H4 (cell line): Measurements from ENCODE around the gene PRKG1. TPM values are rescaled to one million over a fixed set of nuclear protein-coding genes. Genes with fewer than 3 reads are reported as not detected.
A peak's percentile ranks its signal among the peaks of the same experiment; 100 is the strongest.
"Not testable (repeated sequence)": the region's sequence is repeated elsewhere in the genome, so short reads cannot be mapped to it uniquely, and the experiment has no call there.

Experiments
- DNase-seq: peaks from one replicate; pipeline ENCODE4 v3.0.0-alpha.2; 2015; ENCODE audit warnings: low spot score
- total RNA-seq: library from RNA; depleted of rRNA; stranded (reverse); fragments of >200 nt; shearing (Covaris generic); gene quantifications from 2 replicates; pipeline ENCODE4 v1.2.3, GENCODE V29; 2014

The PRKG1 gene
- total RNA-seq, 1 experiment from 2014 or later, result 3.4 TPM

- DNase-seq, result no peak
Measured at GRCh38 chr10:51643734-51644133, 569.4 kb downstream of the PRKG1 start.

GRCh38 chr10:51649064-51649463 lies 574.8 kb downstream of the PRKG1 start:
- DNase-seq, result no peak

GRCh38 chr10:51651063-51651462 lies 576.8 kb downstream of the PRKG1 start:
- no peak for DNase-seq

- no peak for DNase-seq
Measured at GRCh38 chr10:51653025-51653424, 578.7 kb downstream of the PRKG1 start.

- DNase-seq, result no peak
Measured at GRCh38 chr10:51654918-51655317, 580.6 kb downstream of the PRKG1 start.

- no peak for DNase-seq
Measured at GRCh38 chr10:51656503-51656902, 582.2 kb downstream of the PRKG1 start.

DNA sequence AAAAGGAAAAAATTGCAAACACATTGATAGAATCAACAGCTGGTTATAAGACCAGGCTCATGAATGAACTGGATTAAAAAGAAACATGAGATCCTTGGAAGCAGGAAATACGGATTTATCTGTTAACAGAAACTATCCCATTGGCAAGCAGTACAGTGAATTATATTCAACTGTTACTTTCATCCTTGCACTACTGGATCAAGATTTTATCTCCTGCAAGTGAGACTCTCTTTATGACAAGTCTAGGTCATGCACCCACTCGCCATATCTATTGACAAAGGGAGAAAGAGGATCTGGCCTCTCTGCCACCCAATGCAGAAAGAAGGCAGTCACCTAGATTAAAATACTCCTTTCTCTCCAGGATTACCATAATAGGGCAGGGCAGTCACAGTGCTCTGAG lies 583.7 kb downstream of the PRKG1 start:
- no peak for DNase-seq

DNA sequence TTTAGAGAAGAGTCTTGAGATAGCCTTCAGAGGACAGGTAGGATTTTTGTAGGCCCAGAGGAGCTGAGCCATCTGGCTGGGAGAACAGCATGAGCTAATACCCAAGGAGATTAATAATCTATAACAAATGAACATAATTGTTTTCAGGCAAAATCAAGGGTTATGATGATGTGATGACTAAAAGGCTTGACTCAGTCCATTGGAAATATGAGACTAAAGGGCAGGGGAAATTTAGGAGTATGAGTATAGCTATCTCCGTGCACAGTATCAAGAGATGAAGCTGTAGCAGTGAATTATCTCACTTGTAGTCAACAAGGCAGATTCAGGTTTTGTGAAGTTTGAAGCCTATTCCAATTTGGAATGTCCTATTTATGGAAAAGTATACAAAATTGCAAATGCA lies 585.1 kb downstream of the PRKG1 start:
- DNase-seq, result no peak

- DNase-seq, result no peak
Measured at GRCh38 chr10:51663086-51663485, 588.8 kb downstream of the PRKG1 start.

GRCh38 chr10:51666456-51666855 lies 592.2 kb downstream of the PRKG1 start:
- no peak for DNase-seq

GRCh38 chr10:51667678-51668335 lies 593.5 kb downstream of the PRKG1 start:
- peak; percentile 44 for DNase-seq

DNA sequence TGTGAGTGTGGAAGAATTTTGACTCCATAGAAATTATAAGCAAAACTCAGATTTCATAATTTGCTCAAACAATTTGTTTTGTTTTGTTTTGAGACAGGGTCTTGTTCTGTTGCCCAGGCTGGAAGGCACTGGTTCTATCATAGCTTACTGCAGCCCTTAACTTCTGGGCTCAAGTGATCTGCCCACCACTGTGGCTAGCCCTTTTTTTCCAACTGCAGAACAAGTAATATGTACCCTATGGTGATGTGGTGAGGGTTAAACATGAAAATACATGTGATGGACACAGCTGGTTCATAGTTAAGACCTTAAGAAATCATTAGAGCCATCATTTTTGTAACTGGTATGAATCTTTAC lies 594.0 kb downstream of the PRKG1 start:
- no peak for DNase-seq

- no peak for DNase-seq
Measured at GRCh38 chr10:51669041-51669440, 594.8 kb downstream of the PRKG1 start.

DNA sequence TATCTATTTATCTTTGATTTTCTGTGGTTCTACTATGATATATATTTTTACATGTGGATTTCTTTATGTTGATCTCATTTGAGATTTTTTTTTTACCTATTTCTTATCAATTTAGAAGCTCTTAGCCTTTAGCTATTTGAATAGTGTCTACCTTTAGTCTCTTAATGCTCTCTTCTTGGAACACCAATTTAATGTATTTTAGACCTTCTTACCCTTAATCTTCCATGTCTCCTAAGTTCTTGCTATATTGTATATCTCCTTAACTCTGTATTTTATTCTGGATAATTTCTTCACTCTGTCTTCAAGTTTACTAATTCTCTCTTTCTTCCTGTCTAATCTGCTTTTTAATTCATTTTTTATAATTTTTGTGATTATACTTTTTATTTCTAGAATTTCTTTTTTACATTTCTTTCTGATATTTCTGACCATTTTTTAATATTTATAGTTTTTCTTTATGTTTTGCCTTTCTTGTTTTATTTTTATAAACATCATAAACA lies 597.8 kb downstream of the PRKG1 start:
- DNase-seq, result no peak

DNA sequence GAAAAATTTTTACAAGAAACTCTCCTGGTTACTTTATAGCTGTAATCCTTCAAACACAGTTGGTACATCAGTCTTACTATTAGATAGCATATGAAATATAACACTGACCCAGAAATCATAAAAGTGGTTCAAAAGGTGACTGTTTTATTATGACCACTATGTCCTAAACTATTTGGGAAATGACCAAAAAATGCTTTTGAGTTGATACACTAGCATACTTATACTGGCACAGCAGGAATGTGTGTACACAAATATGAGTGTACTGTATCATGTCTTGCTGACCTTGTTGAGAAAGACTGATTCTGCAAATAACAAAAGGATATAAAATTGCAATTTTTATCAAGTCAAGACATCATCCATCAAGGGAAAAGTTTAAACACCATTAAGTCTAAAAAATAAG lies 600.8 kb downstream of the PRKG1 start:
- no peak for DNase-seq

GRCh38 chr10:51679841-51680240 lies 605.6 kb downstream of the PRKG1 start:
- no peak for DNase-seq

DNA sequence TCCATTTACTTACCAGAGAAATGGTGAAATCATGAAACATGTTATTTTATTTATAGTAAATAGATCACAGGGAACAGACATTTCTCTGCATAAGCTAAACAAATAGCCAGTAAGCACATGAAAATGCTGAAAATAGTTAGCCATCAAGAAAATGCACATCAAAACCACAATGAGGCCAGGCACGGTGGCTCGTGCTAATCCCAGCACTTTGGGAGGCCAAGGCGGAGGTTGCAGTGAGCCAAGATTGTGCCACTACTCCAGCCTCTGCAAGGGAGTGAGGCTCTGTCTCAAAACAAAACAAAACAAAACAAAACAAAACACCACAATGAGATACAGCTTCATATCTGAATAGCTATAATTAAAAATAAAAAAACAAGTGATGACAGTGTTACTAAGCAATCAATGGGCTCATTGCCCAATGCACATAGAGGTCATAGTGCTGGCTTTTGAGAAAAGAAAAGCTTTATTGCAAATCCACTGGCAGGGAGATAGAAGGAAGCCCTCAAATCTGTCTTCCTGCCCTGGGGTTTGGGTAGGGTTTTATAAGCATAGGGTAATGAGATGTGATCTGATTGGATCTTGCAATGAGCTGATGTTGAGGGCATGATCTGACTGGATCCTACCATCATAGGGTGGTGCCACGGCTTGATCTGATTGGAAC lies 608.9 kb downstream of the PRKG1 start:
- peak; percentile 75 for DNase-seq

DNA sequence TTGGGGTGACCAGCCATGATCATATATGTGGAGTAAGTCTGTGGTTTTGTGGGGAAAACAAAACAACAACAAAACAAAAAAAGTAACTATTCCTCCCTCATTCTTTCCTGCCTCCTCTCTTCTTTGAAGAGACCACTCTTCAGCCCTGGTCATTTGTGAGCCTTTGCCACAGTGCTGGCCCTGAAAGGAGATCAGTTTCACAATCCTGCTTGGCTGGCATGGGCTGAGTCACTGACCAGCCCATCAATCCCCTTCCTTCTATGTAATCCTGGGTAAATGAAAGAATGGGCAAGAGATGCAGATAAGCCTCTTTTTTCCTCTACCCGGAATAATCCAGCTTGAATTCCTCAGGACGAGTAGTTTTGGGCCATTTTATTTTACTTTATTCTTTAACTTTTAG lies 611.5 kb downstream of the PRKG1 start:
- peak; percentile 53 for DNase-seq

- DNase-seq, result no peak
Measured at GRCh38 chr10:51687296-51687695, 613.0 kb downstream of the PRKG1 start.

DNA sequence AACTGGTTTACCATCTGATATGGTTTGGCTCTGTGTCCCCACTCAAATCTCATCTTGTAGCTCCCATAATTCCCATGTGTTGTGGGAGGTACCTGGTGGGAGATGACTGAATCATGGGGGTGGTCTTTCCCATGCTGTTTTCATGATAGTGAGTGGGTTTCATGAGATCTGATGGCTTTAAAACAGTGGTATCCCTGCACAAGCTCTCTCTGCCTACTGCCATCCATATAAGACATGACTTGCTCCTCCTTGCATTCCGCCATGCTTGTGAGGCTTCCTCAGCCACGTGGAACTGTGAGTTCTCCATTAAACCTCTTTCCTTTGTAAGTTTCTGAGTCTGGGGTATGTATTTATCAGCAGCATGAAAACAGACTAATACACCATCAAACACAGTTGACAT lies 614.5 kb downstream of the PRKG1 start:
- DNase-seq, result not testable (repeated sequence)

DNA sequence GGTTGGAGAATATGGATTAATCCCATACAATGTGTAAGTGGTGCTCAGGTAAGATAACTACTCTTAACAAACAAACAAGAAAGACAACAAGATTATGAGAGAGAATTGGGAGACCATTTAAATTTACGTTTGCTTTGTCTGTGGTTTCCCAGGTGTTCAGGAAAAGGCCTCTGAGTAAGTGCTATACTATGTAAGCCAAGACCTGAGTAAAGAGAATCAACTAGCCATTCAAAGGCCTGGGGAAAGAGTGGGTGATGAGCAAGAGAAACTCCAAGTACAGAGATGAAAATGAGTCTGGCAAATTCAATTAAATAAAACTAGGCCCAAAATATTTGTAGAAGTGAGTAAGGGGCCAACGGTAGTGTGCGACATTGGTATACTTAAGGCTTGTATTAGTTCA lies 615.2 kb downstream of the PRKG1 start:
- DNase-seq, result no peak

GRCh38 chr10:51691135-51691534 lies 616.8 kb downstream of the PRKG1 start:
- DNase-seq, result no peak

DNA sequence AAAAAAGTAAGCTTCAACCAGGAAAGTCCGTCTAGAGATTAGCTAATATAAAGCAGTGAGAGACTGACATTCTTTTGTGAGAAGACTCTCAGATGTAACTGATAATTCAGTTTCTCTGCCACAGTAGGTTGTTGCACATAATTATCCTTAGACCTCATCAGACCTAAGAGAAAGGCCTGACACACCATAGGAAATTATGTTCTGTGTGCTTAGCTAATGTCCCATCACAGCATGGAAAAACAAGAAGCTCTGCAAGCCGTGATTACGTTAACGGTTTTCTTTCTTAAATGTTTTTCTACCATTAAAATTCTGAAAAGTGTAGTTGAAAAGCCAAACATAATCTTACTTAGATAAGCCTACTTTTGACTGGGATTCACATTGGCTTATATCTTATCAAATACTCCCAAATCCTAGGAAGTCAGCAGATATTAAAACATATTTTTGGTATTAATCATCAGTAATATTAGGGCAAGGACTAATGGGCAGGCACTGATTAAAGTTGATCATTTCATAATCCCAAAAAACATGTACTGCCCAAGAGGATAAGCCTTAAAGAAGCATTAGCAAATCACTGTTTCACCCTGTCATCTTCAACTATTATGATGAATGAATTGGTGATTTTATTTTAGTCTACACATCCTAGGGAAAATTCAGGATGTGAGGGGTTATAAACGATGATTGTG lies 619.9 kb downstream of the PRKG1 start:
- DNase-seq, result no peak
